HEK293 (cell line): ENCODE results near the gene CPEB4.

Experiments
- CTCF ChIA-PET: fragments of 350-600 bp; formaldehyde crosslinking; extraction: SDS; loops from one replicate; lab custom pipeline; 2021; ENCODE audit warnings: antibody characterized with exemption; lab: Yijun Ruan, JAX
- POLR2A ChIA-PET: fragments of 300-600 bp; formaldehyde crosslinking; extraction: SDS; loops from one replicate; lab custom pipeline; 2020; ENCODE audit warnings: antibody characterized with exemption, inconsistent platforms; lab: Yijun Ruan, JAX
- H3K27ac ChIP-seq: fragments of 200-500 bp; sonication (Bioruptor generic); 2 replicates; pipeline ENCODE4 v1.5.1; 2014; ENCODE audit warnings: low read depth, low read length, control low read depth, inconsistent platforms; ENCODE audit errors: extremely low read depth
- H3K36me3 ChIP-seq, 2 experiments: fragments of 200-500 bp in 1 of 2; sonication (Bioruptor generic) in 1 of 2; 1 replicate in 1 of 2; 2 replicates in 1 of 2; pipeline ENCODE4 v1.5.1; 2014 to 2017; ENCODE audit warnings: inconsistent platforms in 2 of 2, low read length in 2 of 2; ENCODE audit not compliant: control insufficient read depth in 2 of 2, insufficient read depth in 1 of 2
- H3K4me1 ChIP-seq: fragments of 200-500 bp; sonication (Bioruptor generic); 2 replicates; pipeline ENCODE4 v1.5.1; 2014; ENCODE audit warnings: mild to moderate bottlenecking, low read length, inconsistent platforms; ENCODE audit not compliant: control insufficient read depth, insufficient read depth
- H3K4me3 ChIP-seq: 2 replicates; pipeline ENCODE4 v1.5.1; 2011; ENCODE audit warnings: low read depth, mild to moderate bottlenecking, control low read depth, low read length, moderate library complexity
- H3K9me3 ChIP-seq: fragments of 200-500 bp; sonication (Bioruptor generic); 2 replicates; pipeline ENCODE4 v1.5.1; 2014; ENCODE audit warnings: low read depth, low read length, inconsistent platforms; ENCODE audit not compliant: control insufficient read depth, insufficient read depth
- AEBP2 ChIP-seq: fragments of 450-650 bp; formaldehyde crosslinking; IDR thresholded peaks from 2 replicates; pipeline ENCODE4 v1.5.1; 2016; ENCODE audit warnings: missing biosample characterization, missing genetic modification characterization, borderline replicate concordance
- BCL11A ChIP-seq: fragments of 450-650 bp; formaldehyde crosslinking; IDR thresholded peaks from 2 replicates; pipeline ENCODE4 v1.5.1; 2016; ENCODE audit warnings: low read depth, missing biosample characterization, missing genetic modification characterization
- HOXA7 ChIP-seq: sonication (generic); formaldehyde crosslinking; IDR thresholded peaks from 2 replicates; pipeline ENCODE4 v1.8.1; 2022; ENCODE audit warnings: missing genetic modification reagents, borderline replicate concordance
- KLF16 ChIP-seq: fragments of 450-650 bp; formaldehyde crosslinking; IDR thresholded peaks from 2 replicates; pipeline ENCODE4 v1.5.1; 2017; ENCODE audit warnings: missing biosample characterization, missing genetic modification characterization
- PBX3 ChIP-seq: sonication (generic); formaldehyde crosslinking; IDR thresholded peaks from 2 replicates; pipeline ENCODE4 v1.8.1; 2022; ENCODE audit warnings: mild to moderate bottlenecking, moderate library complexity, missing genetic modification reagents
- PRDM1 ChIP-seq: fragments of 450-650 bp; formaldehyde crosslinking; IDR thresholded peaks from 2 replicates; pipeline ENCODE4; 2016; ENCODE audit warnings: missing biosample characterization, missing genetic modification characterization
- PRDM10 ChIP-seq: fragments of 450-650 bp; formaldehyde crosslinking; IDR thresholded peaks from 2 replicates; pipeline ENCODE4 v1.5.1; 2016; ENCODE audit warnings: missing biosample characterization, missing genetic modification characterization
- SCRT1 ChIP-seq: fragments of 450-650 bp; formaldehyde crosslinking; IDR thresholded peaks from 2 replicates; pipeline ENCODE4 v1.5.1; 2016; ENCODE audit warnings: missing biosample characterization, missing genetic modification characterization, borderline replicate concordance
- ZBTB26 ChIP-seq: fragments of 450-650 bp; formaldehyde crosslinking; optimal IDR thresholded peaks from 2 replicates; pipeline ENCODE3; 2016; ENCODE audit warnings: missing biosample characterization, mild to moderate bottlenecking, missing genetic modification characterization
- ZBTB6 ChIP-seq: fragments of 450-650 bp; formaldehyde crosslinking; IDR thresholded peaks from 2 replicates; pipeline ENCODE4 v1.5.1; 2017; ENCODE audit warnings: missing biosample characterization, missing genetic modification characterization
- ZFHX2 ChIP-seq: fragments of 450-650 bp; formaldehyde crosslinking; conservative IDR thresholded peaks from 2 replicates; pipeline ENCODE4 v1.5.1; 2016; ENCODE audit warnings: missing biosample characterization, missing genetic modification characterization
- ZNF138 ChIP-seq: fragments of 450-650 bp; formaldehyde crosslinking; IDR thresholded peaks from 2 replicates; pipeline ENCODE4 v1.5.1; 2016; ENCODE audit warnings: missing biosample characterization, missing genetic modification characterization, borderline replicate concordance
- ZNF174 ChIP-seq: fragments of 450-650 bp; formaldehyde crosslinking; IDR thresholded peaks from 2 replicates; pipeline ENCODE4 v1.5.0; 2017; ENCODE audit warnings: missing biosample characterization, mild to moderate bottlenecking, missing genetic modification characterization
- ZNF202 ChIP-seq: fragments of 450-650 bp; formaldehyde crosslinking; IDR thresholded peaks from 2 replicates; pipeline ENCODE4 v1.5.1; 2016; ENCODE audit warnings: missing biosample characterization, missing genetic modification characterization, borderline replicate concordance
- ZNF248 ChIP-seq: fragments of 450-650 bp; formaldehyde crosslinking; IDR thresholded peaks from 2 replicates; pipeline ENCODE4 v1.5.1; 2017; ENCODE audit warnings: missing biosample characterization, missing genetic modification characterization
- ZNF510 ChIP-seq: fragments of 450-650 bp; formaldehyde crosslinking; IDR thresholded peaks from 2 replicates; pipeline ENCODE4 v1.5.1; 2018; ENCODE audit warnings: mild to moderate bottlenecking, missing genetic modification characterization, missing biosample characterization; ENCODE audit not compliant: insufficient replicate concordance
- ZNF513 ChIP-seq: fragments of 450-650 bp; IDR thresholded peaks from 2 replicates; pipeline ENCODE4 v1.5.1; 2018; ENCODE audit warnings: missing biosample characterization, missing genetic modification characterization
- ZNF529 ChIP-seq: fragments of 450-650 bp; formaldehyde crosslinking; IDR thresholded peaks from 2 replicates; pipeline ENCODE4 v1.5.1; 2017; ENCODE audit warnings: missing genetic modification characterization, missing biosample characterization; ENCODE audit not compliant: insufficient replicate concordance
- ZNF571 ChIP-seq: fragments of 450-650 bp; formaldehyde crosslinking; IDR thresholded peaks from 2 replicates; pipeline ENCODE4 v1.5.0; 2017; ENCODE audit warnings: missing biosample characterization, missing genetic modification characterization
- ZNF785 ChIP-seq: fragments of 450-650 bp; formaldehyde crosslinking; IDR thresholded peaks from 2 replicates; pipeline ENCODE4 v1.5.1; 2016; ENCODE audit warnings: missing biosample characterization, missing genetic modification characterization
- ZSCAN18 ChIP-seq: fragments of 450-650 bp; formaldehyde crosslinking; IDR thresholded peaks from 2 replicates; pipeline ENCODE4 v1.5.1; 2016; ENCODE audit warnings: missing biosample characterization, missing genetic modification characterization
- ZXDB ChIP-seq: fragments of 450-650 bp; formaldehyde crosslinking; IDR thresholded peaks from 2 replicates; pipeline ENCODE4 v1.5.1; 2016; ENCODE audit warnings: missing biosample characterization, missing genetic modification characterization

The CPEB4 gene

GRCh38 chr5:173916233-173916632 lies 28.1 kb downstream of the CPEB4 start (continued):
- TF ChIP-seq PBX3 (no peak), BCL11A (tag by site-specific recombination) (no peak)

GRCh38 chr5:173917788-173918786 lies 29.9 kb downstream of the CPEB4 start:
- POLR2A ChIA-PET, result interaction anchor here (0.6 to 1.3 kb wide), 5 partner anchors 15 to 1527 kb away, joined by 3 to 5 read pairs (median 3); partner anchors contain the start of gene CPEB4
- Histone ChIP-seq H3K4me3 (peak overlapping the region; percentile 45), H3K36me3 (no peaks in the 10 kb centered on the region; a peak in 1 of 3 replicates), H3K9me3 (no peaks in the 10 kb centered on the region), H3K4me1 (peaks cover 27% of the 10 kb centered on the region), H3K27ac (peak overlapping the region; percentile 80)
- CTCF ChIA-PET, result interaction anchor here (0.6 kb wide), 1 partner anchor 39 kb away, joined by 4 read pairs; no protein-coding TSS in a partner anchor
- TF ChIP-seq ZNF248 (tag by site-specific recombination) (no peak), PRDM10 (tag by site-specific recombination) (peak; percentile 100), ZBTB6 (tag by site-specific recombination) (no peak), ZSCAN18 (tag by site-specific recombination) (0 out of 2 replicates have a peak, but pooled peaks have one; percentile 37), SCRT1 (tag by site-specific recombination) (no peak), AEBP2 (tag by site-specific recombination) (no peak), ZNF785 (tag by site-specific recombination) (no peak), HOXA7 (CRISPR knock-in tag) (no peak), PRDM1 (tag by site-specific recombination) (peak; percentile 46; the same call in 1 of the 2 replicates), ZFHX2 (tag by site-specific recombination) (no peak), ZNF571 (tag by site-specific recombination) (no peak), ZNF513 (tag by site-specific recombination) (peak; percentile 84), ZXDB (tag by site-specific recombination) (peak; percentile 38; the same call in 1 of the 2 replicates), ZNF202 (tag by site-specific recombination) (no peak), ZNF529 (tag by site-specific recombination) (no peak), ZBTB26 (no peak), KLF16 (tag by site-specific recombination) (no peak), ZNF138 (tag by site-specific recombination) (no peak), ZNF174 (tag by site-specific recombination) (no peak), ZNF510 (tag by site-specific recombination) (peak; percentile 88)
